Activated gamma-delta T cell treated with Interleukin-2 at 50 U/mL for 16 hours (primary cell): ENCODE results near the gene DPP10.

Experiments used
- DNase-seq: peaks from one replicate; pipeline ENCODE4 v3.0.0-alpha.2; 2020

Gene DPP10

GRCh38 chr2:115807276-115807675 is 1364.8 kb downstream of the DPP10 start:
- no peak for DNase-seq

GRCh38 chr2:115825912-115826311 is 1383.5 kb downstream of the DPP10 start:
- no peak for DNase-seq

GRCh38 chr2:115833196-115833595 is 1390.8 kb downstream of the DPP10 start:
- no peak for DNase-seq

- no peak for DNase-seq
These were observed 1396.1 kb downstream of the DPP10 start for GRCh38 chr2:115838539-115838938.

GRCh38 chr2:115842306-115842705 is 1399.9 kb downstream of the DPP10 start:
- no peak for DNase-seq

GRCh38 chr2:115848192-115848591 is 1405.8 kb downstream of the DPP10 start:
- no peak for DNase-seq

- DNase-seq, result no peak
These were observed 1424.6 kb downstream of the DPP10 start for GRCh38 chr2:115867024-115867423.

- DNase-seq, result no peak
These were observed 1432.0 kb downstream of the DPP10 start for GRCh38 chr2:115874427-115874826.

- no peak for DNase-seq
These were observed 1438.1 kb downstream of the DPP10 start for GRCh38 chr2:115880558-115880957.

GRCh38 chr2:115887209-115887776 is 1444.9 kb downstream of the DPP10 start:
- no peak for DNase-seq
